Measurements from ENCODE around the gene EPB41.
"Not testable (repeated sequence)": the region's sequence is repeated elsewhere in the genome, so short reads cannot be mapped to it uniquely, and the experiment has no call there.

EPB41 gene

DNA sequence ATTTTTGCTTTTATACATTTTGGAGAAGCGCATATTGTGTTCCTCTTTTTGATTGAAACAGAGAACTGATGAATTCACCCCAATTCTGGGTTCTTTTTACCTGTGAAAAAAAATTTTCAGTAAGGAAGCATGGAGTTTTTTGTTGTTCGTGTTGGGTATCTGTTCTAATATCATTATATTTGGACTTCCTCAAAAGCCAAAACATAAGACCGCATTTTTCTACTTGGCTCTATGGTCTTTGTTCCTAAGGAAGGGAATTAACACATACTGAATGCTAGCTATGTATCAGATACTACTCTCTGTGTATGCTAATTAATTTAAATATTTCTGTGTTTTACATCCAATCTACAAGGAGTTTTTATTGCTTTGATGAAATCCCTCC, 12.9 kb downstream of the EPB41 start:
- DNase-seq (ENCODE audit: low read depth in 2 of 2) = no peak

DNA sequence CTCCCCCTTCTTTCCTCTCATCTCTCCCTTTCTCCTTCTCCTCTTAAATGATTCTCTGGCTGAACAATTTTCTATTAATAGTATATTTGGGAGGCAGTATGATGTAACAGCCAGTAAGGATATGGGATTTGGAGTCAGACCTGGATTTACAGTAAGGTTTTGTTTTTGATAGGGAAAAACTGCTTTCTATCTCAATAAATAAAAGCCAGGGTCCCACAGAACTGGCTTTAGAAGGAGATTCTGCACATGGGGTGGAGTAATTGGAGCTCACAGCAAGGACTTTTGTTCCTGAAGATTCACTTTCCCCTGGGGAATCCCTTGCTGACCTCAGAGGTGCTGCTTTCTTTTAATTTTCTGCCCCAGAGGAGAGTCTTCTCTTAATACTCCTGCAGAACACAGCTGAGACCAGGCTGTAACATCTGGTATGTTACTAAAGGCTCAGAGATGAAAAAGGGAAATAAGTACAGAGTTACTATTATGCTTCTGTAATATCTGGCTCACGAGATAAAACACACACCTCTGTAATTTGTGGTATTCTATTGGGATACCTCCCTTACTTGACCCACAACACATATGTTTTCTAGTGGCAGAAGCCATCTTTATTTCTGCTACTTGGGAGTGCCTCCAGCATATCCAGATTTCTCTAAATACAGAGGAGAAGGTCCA, 13.4 kb downstream of the EPB41 start:
- DNase-seq (ENCODE audit: low read depth in 2 of 2) = peak; percentile 62 to 72

DNA sequence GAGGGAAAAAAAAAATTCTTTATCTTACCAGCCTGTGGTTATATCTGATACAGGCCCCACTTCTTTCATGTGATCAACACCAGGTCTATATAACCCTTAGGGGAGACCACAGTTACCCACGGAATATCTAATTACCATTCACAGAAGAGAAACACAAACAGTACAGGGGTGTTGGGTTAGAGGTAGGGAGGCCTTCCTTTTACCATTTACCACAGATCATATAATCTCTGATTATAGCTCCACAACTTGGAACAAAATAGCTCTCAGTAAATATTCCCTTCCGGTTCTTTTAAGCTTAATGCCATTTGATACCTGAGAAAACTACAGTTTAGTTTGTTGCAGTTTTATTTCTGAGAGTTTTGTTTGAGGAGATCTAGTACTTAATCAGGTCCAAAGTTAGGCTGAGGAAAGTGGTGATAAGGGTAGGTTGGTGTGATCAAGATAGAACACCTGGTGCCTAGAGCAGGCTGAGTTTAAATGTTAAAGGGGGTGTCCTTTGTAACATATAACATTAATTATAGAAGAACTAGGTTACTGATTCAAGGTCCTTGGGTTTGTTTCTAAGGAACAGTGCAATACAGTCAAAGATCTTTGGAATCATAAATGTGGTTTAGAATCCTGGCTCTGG, 14.1 kb downstream of the EPB41 start:
- DNase-seq (ENCODE audit: low read depth in 2 of 2) = no peak

DNA sequence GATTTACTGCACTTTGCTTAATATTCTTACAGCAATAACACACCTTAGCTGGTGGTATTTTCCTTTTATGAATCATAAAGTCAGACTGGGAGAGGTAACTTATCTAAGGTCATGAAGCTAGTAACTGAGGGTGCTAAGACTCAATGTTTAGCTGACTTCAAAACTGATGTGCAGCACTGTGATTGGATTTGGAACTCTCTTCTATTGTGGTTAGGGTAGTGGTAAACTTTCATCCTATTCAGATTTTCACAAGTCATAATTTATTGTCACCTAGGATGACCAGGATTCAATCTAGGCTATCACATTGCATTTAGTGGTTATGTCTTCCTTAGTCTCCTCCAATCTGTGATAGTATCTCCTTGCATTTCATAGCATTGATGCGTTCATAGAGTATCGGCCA, 18.9 kb downstream of the EPB41 start:
- no peak for DNase-seq (ENCODE audit: low read depth in 2 of 2)

DNA sequence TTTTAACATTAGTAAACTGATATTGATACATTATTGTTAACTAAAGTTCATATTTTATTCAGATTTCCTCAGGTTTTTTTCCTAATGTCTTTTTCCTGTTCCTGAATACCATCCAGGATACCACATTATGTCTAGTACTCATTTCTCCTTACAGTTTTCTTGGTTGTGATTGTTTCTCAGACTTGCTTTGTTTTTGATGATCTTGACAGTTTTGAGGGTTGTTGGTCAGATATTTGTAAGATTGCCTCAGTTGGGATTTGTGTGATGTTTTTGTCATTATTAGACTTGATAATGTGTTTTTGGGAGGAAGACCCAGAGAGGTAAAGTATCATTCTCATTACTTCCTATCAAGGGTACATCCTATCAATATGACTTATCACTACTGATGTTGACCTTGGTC, 19.5 kb downstream of the EPB41 start:
- no peak for DNase-seq (ENCODE audit: low read depth in 2 of 2)

DNA sequence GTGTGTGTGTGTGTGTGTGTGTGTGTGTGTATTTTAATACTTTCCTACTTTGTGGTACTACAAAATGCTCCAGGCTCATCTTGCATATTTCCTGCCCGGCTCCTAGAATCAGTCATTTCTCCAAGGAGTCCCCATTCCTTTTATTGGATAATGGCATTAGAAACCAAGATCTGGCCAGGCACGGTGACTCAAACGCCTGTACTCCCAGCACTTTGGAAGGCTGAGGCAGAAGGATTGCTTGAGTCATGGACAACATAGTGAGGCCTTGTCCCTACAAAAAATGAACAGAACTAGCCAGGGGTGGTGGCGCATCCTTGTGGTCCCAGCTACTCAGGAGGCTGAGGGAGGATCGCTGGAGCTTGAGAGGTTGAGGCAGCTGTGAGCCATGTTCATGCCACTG, 20.3 kb downstream of the EPB41 start:
- no peak for DNase-seq (ENCODE audit: low read depth in 2 of 2)

DNA sequence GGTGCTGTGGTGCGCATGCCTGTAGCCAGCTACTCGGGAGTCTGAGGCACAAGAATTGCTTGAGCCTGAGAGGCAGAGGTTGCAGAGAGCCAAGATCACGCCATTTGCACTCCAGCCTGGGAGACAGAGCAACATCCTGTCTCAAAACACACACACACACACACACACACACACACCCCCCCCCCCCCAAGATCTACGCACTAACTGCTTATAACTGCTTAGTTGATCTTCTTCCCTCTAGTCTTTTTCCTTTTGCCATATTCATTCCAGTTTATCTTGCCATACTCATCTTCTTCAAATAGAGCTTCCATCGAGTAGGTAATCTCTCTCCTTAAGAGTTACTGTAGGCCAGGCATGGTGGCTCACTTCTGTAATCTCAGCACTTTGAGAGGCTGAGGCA, 20.9 kb downstream of the EPB41 start:
- no peak for DNase-seq (ENCODE audit: low read depth in 2 of 2)

DNA sequence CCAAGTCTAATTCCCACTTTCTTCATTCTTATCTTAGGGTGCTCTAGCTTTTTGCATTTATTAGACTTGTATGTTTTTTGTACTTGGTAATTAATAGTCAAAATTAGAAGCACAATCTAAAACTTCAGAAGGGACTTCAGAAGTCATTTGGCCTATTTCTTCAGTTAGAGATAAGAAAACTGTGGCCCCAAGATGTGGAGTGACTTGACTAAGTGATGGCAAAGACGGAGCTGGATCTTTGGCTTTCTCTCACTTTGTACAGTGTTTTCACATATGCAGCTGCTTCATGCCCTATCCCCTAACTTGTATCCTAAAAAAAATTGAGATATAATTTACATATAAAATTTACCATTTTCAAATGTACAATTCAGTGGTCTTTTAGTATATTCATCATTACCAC, 21.7 kb downstream of the EPB41 start:
- no peak for DNase-seq (ENCODE audit: low read depth in 2 of 2)

DNA sequence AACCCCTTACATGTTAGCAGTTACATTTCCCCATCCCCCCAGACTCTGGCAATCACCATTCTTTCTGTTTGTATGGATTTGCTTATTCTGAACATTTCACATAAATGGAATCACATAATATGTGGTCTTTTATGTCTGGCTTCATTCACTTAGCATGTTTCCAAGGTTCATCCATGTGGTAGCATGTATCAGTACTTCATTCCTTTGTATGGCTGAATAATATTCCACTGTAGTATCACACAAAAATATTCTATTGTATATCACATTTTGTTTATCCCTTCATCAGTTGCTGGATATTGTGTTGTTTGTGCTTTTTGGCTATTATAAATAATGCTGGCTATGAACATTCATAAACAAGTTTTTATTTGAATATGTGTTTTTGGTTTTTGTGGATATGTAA, 22.2 kb downstream of the EPB41 start:
- no peak for DNase-seq (ENCODE audit: low read depth in 2 of 2)

DNA sequence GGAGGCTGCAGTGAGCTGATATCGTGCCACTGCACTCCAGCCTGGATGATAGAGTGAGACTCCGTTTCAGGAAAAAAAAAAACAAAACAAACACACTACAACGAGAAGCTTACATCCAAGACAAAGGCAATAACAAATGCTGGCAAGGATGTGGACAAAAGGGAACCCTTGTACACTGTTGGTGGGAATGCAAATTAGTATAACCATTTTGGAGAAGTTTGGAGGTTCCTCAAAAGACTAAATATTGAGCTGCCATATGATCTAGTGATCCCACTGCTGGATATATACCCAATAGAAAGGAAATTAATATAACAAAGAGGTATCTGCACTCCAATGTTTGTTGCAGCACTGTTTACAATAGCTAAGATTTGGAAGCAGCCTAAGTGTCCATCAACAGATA, 29.2 kb downstream of the EPB41 start:
- DNase-seq (ENCODE audit: low read depth in 2 of 2) = not testable (repeated sequence)

DNA sequence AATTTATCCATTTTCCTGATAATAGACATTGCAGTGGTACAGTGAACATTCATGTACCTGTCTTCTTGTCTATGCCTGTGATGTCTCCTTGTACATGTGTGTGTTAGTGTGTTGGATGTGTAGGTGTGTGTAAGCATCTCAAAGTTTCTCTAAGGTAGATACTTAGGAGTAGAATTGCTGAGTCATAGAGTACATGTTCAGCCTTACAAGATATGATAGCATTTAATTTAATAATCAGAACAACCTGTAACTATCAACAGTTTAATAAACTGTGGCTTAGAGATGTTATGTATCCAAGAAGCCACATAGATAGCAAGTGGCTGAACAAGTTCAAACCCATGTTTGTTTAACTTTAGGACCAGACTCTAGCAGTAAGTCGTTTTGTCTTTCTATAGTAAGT, 35.6 kb downstream of the EPB41 start:
- DNase-seq (ENCODE audit: low read depth in 2 of 2) = no peak

DNA sequence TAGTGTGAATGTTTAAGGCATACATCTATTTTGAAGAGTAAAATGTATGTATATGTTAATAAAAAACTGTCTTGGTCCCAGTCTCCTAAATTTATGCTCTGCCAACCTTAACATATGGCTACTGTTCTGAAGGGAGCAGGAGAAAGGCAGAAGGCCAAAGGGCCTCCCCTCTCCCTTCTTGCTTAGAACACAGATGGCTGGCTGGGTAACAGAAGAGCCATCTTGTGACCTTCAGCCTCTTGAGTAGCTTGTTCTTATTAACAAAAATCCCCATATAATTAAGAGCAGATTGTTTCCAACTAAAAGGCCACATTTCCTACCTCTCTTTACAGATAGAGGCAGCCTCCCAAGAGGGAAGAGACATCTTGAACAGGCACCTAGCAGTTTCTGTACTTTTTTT, 36.1 kb downstream of the EPB41 start:
- DNase-seq (ENCODE audit: low read depth in 2 of 2) = no peak

DNA sequence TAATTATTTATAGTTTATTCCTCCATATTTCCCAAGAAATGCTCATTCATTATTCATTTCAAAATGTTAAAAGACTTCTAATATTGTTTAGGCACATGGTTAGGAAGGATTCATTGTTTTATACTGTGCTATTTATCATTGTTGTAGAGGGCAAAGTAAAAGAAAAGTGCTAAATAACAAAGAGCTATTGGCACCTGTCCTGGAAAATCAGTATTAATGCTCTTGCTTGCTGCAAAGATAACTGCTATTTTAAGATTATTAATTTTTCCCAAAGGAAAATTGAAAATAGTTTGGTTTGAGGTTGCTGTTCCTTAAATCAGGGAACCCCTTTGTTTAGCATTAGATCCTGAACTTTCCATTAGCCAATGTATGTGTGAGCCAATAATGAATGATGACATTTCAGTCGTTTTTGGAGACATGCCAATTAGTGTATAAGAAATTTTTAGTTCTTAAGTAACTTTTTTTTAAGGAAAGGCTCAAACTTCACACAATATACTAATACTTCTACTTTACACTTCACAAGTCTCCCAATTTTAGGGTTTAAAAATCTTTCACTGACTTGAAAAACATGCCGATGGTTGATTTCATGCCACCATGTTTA, 39.9 kb downstream of the EPB41 start:
- DNase-seq (ENCODE audit: low read depth in 2 of 2) = no peak

DNA sequence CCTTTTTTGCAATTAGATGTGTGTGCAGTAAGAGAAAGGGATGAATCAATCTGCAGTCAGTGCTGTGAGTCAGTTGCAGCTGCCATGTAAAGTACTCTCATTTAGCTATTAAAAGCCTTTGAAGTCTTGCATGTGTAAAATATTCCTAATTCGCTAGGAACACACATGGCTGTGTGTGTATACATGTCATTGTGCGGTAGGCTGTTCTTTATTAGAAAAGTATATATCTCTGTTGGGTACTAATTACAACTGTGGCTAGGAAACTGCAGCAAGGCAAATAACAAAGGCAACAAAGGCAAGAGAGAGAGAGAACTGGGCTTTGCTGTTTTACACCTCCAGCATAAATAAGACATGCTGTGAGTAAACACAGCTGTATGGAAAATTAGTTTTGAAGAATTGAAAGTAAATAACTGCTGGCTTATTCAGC, 41.7 kb downstream of the EPB41 start:
- DNase-seq (ENCODE audit: low read depth in 2 of 2) = no peak

DNA sequence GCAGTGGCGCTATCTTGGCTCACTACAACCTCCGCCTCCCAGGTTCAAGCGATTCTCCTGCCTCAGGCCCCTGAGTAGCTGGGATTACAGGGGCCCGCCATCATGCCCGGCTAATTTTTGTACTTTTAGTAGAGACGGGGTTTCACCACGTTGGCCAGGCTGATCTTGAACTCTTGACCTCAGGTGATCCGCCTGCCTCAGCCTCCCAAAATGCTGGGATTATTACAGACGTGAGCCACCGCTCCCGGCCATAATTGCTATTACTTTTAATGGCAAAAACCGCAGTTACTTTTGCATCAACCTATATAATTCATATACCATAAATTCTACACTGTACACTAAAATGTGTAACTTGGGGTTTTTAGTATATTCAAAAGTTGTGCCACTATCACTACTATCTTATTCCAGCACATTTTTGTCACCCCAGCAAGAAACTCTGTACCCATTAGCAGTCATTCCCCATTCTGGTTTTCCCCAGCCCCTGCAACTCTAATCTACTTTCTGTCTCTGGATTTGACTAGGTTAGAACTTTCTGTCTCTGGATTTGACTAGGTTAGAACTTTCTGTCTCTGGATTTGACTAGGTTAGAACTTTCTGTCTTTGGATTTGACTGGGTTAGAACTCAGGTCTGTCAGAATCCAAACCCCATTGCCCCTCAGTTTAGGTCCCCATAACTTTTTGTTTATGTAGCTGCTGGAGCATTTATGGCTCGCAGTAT, 47.9 kb downstream of the EPB41 start:
- not testable (repeated sequence) for DNase-seq (ENCODE audit: low read depth in 2 of 2)

DNA sequence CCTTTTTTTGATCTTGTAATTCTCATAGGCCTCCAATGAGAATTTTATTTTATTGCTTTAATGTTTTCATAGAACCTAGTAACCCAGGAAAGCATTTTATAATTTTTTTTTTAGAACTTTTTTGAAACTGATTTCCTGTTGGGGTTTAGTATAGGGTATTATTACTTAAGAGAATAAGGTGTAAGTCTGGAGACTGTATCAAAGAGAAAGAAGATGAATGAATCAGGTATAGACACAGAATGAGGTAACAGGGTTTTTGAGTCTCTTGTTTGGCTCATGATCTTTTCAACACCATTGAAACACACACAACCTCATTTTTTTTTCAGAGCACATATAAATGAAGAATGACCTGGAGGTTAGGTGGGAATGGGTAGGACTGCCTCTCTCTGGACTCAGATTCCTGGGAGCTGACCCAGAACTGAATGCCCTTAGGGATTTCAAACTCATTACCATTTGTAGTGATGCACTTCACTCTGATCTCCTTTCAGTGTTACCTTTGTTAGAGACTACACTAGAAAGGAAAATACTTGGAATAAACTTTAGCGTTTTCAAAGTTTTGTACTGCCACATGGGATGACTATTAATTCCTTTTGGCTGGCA, 51.0 kb downstream of the EPB41 start:
- no peak for DNase-seq (ENCODE audit: low read depth in 2 of 2)

DNA sequence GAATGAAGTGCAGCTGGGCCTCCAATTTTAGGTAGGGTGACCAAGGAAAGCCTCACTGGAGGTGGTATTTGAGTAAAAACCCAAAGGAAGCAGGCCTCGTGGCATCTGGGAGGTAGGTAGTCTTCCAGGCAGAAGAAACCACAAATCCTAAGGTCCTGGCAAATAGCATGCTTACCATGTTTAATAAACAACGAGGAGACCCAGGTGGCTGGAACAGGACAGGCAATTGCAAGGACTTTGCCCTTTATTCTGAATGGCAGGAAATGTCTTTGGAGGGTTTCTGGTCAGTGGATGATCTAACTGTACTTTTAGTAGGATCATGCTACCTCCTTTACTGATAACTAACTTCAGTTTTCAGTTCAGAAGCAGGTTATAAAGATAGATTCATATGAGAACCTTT, 52.2 kb downstream of the EPB41 start:
- no peak for DNase-seq (ENCODE audit: low read depth in 2 of 2)

DNA sequence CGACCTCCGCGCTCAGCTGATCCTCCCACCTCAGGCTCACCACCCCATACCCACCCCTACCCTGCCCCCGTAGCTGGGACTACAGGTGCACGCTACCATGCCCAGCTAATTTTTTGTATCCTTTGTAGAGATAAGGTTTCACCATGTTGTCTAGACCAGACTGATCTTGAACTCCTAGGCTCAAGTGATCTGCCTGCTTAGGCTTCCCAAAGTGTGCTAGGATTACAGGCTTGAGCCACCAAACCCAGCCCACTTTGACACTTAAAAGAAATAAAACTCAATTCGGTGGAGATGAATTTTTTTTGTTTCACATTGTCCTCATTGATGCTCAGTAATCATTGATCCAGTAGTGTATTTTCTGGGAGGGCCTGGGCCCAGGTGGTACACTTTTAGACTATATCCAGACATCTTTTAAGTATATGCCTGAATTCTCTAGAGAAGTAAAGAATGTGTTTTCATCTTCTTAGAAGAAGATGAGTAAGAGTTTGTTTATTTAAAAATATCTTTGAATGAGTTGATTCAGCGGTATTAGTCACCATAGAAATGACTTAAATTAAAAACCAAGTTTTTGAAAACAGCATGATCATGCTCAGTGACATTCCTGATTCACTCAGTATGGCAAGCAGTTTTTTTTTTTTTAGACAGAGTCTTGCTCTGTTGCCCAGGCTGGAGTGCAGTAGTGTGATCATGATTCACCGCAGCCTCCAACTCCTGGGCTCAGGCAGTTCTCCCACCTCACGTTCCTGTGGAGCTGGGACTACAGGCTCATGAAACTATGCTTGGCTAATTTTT, 57.8 kb downstream of the EPB41 start:
- peak; percentile 81 to 84 for DNase-seq (ENCODE audit: low read depth in 2 of 2)

DNA sequence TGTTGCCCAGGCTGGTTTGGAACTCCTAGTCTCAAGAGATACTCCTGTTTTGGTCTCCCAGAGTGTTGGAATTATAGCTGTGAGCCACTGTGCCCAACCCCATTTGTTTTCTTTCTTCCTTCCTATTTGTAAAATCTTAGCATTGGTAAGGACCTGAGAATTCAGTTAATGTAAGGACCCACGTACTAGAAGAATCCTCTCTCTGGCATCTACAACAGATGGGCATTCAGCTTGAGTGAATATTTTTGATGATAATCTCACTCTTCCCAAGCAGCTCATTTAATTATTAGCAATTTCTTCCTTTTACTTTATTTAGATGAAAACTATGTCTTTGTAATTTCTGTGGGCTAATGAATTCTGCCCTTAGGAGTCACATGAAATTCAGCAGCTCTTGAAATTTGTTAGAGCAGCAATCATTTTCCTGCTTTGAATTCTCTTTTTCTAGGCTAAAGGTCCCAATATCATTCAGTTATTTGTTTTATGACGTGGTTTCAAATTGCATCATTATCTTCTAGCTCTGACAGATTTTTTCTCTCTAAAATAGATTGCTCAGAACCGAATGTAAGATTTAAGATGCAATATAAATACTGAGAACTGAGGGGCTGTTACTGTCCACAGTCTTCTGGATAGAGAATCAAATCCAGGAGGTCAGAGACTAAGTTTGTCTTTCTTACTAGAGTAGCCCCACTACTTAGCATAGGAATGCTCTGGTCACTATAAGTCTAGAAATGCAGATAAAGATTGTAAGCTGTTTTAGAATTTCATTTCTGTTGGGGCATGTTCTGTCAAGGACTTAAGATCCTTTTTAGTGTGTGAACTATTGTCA, 59.4 kb downstream of the EPB41 start:
- peak; percentile 29 to 39 for DNase-seq (ENCODE audit: low read depth in 2 of 2)

DNA sequence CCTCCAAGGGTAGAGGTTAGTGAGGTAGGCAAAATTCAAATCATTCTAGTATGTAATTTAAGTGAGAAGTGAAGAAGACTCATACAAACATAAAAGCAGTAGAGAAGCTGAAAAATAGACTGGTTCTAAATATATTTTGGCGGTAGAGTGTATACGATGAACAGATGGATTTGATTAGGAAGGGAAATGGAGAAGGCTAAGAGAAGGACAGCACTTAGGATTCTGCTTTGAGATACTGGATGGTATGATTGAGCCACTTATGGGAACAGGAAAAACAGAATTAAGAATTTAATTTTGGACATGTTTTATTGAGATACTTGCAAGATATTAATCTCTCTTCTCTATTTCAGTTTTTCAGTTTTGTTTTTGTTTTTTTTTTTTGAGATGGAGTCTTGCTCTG, 60.1 kb downstream of the EPB41 start:
- peak; percentile 44 to 59 for DNase-seq (ENCODE audit: low read depth in 2 of 2)

DNA sequence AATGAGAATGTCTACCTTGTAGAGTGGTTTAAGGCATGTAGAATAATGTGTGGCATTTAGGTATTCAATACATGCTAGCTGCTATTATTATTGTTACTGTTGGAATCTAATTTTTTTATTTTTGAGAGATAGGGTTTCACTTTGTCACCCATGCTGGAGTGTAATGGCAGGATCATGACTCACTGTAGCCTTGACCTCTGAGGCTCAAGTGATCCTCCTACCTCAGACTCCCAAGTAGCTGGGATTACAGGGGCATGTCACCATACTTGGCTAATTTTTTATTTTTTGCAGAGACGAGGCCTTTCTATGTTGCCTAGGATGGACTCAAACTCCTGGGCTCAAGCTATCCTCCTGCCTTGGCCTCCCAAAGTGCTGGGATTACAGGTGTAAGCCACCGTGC, 61.9 kb downstream of the EPB41 start:
- DNase-seq (ENCODE audit: low read depth in 2 of 2) = no peak
